Measurements from ENCODE around the gene INPP4A. TPM values are rescaled to one million over a fixed set of nuclear protein-coding genes. Genes with fewer than 3 reads are reported as not detected.

The INPP4A gene
- polyA plus RNA-seq, 1 donor from 2014 or later: 51.4 TPM

- no peak overlapping the region for H3K27ac ChIP-seq (ENCODE audit: low read length)
- peaks cover 4% of the 10 kb centered on the region for H3K36me3 ChIP-seq (ENCODE audit: insufficient read depth, low read length)
- H2AFZ ChIP-seq (ENCODE audit: low read depth, low read length): no peak overlapping the region
- no peak overlapping the region for H3K4me2 ChIP-seq (ENCODE audit: low read length)
- H3K79me2 ChIP-seq (replicated peaks; ENCODE audit: insufficient read depth, low read length): no peaks in the 10 kb centered on the region
- no peak overlapping the region for H3K4me3 ChIP-seq (ENCODE audit: low read length)
- H4K20me1 ChIP-seq (ENCODE audit: insufficient read depth): no peaks in the 10 kb centered on the region
- no peaks in the 10 kb centered on the region for H3K9me2 ChIP-seq (ENCODE audit: insufficient read depth, low read length)
- no peaks in the 10 kb centered on the region for H3K9me3 ChIP-seq (ENCODE audit: low read length)
- no peak overlapping the region for H3K9ac ChIP-seq (ENCODE audit: low read length)
- TF ChIP-seq, protein P1, sequence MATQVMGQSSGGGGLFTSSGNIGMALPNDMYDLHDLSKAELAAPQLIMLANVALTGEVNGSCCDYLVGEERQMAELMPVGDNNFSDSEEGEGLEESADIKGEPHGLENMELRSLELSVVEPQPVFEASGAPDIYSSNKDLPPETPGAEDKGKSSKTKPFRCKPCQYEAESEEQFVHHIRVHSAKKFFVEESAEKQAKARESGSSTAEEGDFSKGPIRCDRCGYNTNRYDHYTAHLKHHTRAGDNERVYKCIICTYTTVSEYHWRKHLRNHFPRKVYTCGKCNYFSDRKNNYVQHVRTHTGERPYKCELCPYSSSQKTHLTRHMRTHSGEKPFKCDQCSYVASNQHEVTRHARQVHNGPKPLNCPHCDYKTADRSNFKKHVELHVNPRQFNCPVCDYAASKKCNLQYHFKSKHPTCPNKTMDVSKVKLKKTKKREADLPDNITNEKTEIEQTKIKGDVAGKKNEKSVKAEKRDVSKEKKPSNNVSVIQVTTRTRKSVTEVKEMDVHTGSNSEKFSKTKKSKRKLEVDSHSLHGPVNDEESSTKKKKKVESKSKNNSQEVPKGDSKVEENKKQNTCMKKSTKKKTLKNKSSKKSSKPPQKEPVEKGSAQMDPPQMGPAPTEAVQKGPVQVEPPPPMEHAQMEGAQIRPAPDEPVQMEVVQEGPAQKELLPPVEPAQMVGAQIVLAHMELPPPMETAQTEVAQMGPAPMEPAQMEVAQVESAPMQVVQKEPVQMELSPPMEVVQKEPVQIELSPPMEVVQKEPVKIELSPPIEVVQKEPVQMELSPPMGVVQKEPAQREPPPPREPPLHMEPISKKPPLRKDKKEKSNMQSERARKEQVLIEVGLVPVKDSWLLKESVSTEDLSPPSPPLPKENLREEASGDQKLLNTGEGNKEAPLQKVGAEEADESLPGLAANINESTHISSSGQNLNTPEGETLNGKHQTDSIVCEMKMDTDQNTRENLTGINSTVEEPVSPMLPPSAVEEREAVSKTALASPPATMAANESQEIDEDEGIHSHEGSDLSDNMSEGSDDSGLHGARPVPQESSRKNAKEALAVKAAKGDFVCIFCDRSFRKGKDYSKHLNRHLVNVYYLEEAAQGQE (IDR thresholded peaks at IDR 0.05; ENCODE audit: borderline replicate concordance): no peak
- TF ChIP-seq TAF1 (IDR thresholded peaks at IDR 0.05; ENCODE audit: low read depth) (no peak), CTCF (IDR thresholded peaks at IDR 0.05; ENCODE audit: poor library complexity, severe bottlenecking) (no peak), MXI1 (conservative IDR thresholded peaks at IDR 0.05; ENCODE audit: poor library complexity, severe bottlenecking) (no peak), EZH2 (IDR thresholded peaks at IDR 0.05; ENCODE audit: borderline replicate concordance, insufficient read depth, low read length, poor library complexity, severe bottlenecking) (no peak), POLR2AphosphoS5 (IDR thresholded peaks at IDR 0.05) (no peak), EP300 (conservative IDR thresholded peaks at IDR 0.05; ENCODE audit: poor library complexity, severe bottlenecking) (no peak), RAD21 (conservative IDR thresholded peaks at IDR 0.05) (no peak), SMC3 (conservative IDR thresholded peaks at IDR 0.05; ENCODE audit: poor library complexity) (no peak)
- no peaks in the 10 kb centered on the region for H3F3A ChIP-seq (ENCODE audit: insufficient read depth, low read length, poor library complexity, severe bottlenecking)
- H3K27me3 ChIP-seq (ENCODE audit: insufficient read depth, low read depth, low read length): no peaks in the 10 kb centered on the region
These were observed 128.0 kb downstream of the INPP4A start for GRCh38 chr2:98572676-98573075.

- Histone ChIP-seq H3K9me3 (ENCODE audit: low read length) (no peaks in the 10 kb centered on the region), H3K9ac (ENCODE audit: low read length) (no peak overlapping the region), H2AFZ (ENCODE audit: low read depth, low read length) (no peak overlapping the region), H3K27me3 (ENCODE audit: insufficient read depth, low read depth, low read length) (no peaks in the 10 kb centered on the region), H3K27ac (ENCODE audit: low read length) (no peak overlapping the region), H3K4me3 (ENCODE audit: low read length) (no peak overlapping the region), H3K79me2 (replicated peaks; ENCODE audit: insufficient read depth, low read length) (no peaks in the 10 kb centered on the region), H3F3A (ENCODE audit: insufficient read depth, low read length, poor library complexity, severe bottlenecking) (no peaks in the 10 kb centered on the region), H3K36me3 (ENCODE audit: insufficient read depth, low read length) (no peaks in the 10 kb centered on the region), H4K20me1 (ENCODE audit: insufficient read depth) (no peaks in the 10 kb centered on the region), H3K9me2 (ENCODE audit: insufficient read depth, low read length) (no peaks in the 10 kb centered on the region), H3K4me2 (ENCODE audit: low read length) (no peak overlapping the region)
- TF ChIP-seq MXI1 (conservative IDR thresholded peaks at IDR 0.05; ENCODE audit: poor library complexity, severe bottlenecking): no peak
- TF ChIP-seq EZH2 (IDR thresholded peaks at IDR 0.05; ENCODE audit: borderline replicate concordance, insufficient read depth, low read length, poor library complexity, severe bottlenecking): no peak
- TF ChIP-seq RAD21 (conservative IDR thresholded peaks at IDR 0.05): no peak
- no peak for TF ChIP-seq CTCF (IDR thresholded peaks at IDR 0.05; ENCODE audit: poor library complexity, severe bottlenecking)
- TF ChIP-seq, protein P1 (IDR thresholded peaks at IDR 0.05; ENCODE audit: borderline replicate concordance): no peak
- no peak for TF ChIP-seq POLR2AphosphoS5 (IDR thresholded peaks at IDR 0.05)
- TF ChIP-seq SMC3 (conservative IDR thresholded peaks at IDR 0.05; ENCODE audit: poor library complexity): no peak
- TF ChIP-seq EP300 (conservative IDR thresholded peaks at IDR 0.05; ENCODE audit: poor library complexity, severe bottlenecking): no peak
- no peak for TF ChIP-seq TAF1 (IDR thresholded peaks at IDR 0.05; ENCODE audit: low read depth)
These were observed 128.8 kb downstream of the INPP4A start for GRCh38 chr2:98573426-98573825.
